Ovary (tissue), 9 donors: Measurements from ENCODE around the gene NELL2. TPM values are rescaled to one million over a fixed set of nuclear protein-coding genes. Genes with fewer than 3 reads are reported as not detected.

ENCODE experiments used
- DNase-seq, 5 donors: peaks; one replicate each; pipeline ENCODE4 v3.0.0-alpha.2; 2019 to 2020
- H3K27ac ChIP-seq, 2 donors: fragments of 200-600 bp; one replicate each; pipeline versions ENCODE4 v1.5.1 to v1.8.0; 2019 to 2022
- H3K27me3 ChIP-seq: fragments of 200-600 bp; one replicate; pipeline ENCODE4 v1.8.0; 2022
- H3K36me3 ChIP-seq: fragments of 200-600 bp; sonication (generic); one replicate; pipeline ENCODE4 v1.5.1; 2019
- H3K4me1 ChIP-seq: one replicate; pipeline ENCODE4 v1.8.1; 2013; ENCODE audit warnings: mild to moderate bottlenecking, moderate library complexity; ENCODE audit not compliant: insufficient read depth
- H3K4me3 ChIP-seq: fragments of 200-600 bp; sonication (generic); one replicate; pipeline ENCODE4 v1.5.1; 2017
- H3K9me3 ChIP-seq, 2 donors: fragments of 200-600 bp in 1 of 2; sonication (generic) in 1 of 2; one replicate each; pipeline versions ENCODE4 v1.5.1 to v1.8.1; 2013 to 2019; ENCODE audit warnings: mild to moderate bottlenecking in 1 of 2, moderate library complexity in 1 of 2
- CTCF ChIP-seq, 3 donors: fragments of 450-650 bp in 2 of 3; fragments of 200-600 bp in 1 of 3; IDR thresholded peaks; one replicate each; pipeline versions ENCODE4 v1.5.1 to v1.8.0; 2016 to 2022; ENCODE audit warnings: antibody characterized with exemption in 3 of 3, mild to moderate bottlenecking in 1 of 3
- EP300 ChIP-seq: sonication (generic); formaldehyde crosslinking; IDR thresholded peaks from one replicate; pipeline ENCODE4 v1.6.1; 2017; ENCODE audit warnings: antibody characterized with exemption
- POLR2A ChIP-seq: fragments of 450-650 bp; IDR thresholded peaks from one replicate; pipeline ENCODE4 v1.6.1; 2017; ENCODE audit warnings: antibody characterized with exemption, mild to moderate bottlenecking, moderate library complexity
- WGBS, 3 donors: extraction: QIAGEN DNeasy Blood & Tissue Kit in 1 of 3; methylation state at CpG; one replicate each; pipeline versions ENCODE4 v1.1.5 to v1.1.7; 2013 to 2017; 5-methylcytosine and 5-hydroxymethylcytosine counted together
- intact Hi-C, 4 donors: fragments of 100-400 bp; cut with DNase I; formaldehyde crosslinking; loops; one replicate each; pipeline versions ENCODE4 v1.11.0 to v1.15.1; 2022 to 2023
- polyA plus RNA-seq, 2 donors: library from polyadenylated mRNA; stranded (reverse); fragments of 200-250 nt in 1 of 2; fragments of 350-450 nt in 1 of 2; fragmentation: Illumina TruSeq in 1 of 2; extraction: RNeasy Lipid Tissue Mini Kit (QIAGEN cat#74804) in 1 of 2; gene quantifications; one replicate each; pipeline ENCODE4 v1.2.3, GENCODE V29; 2013 to 2014
- total RNA-seq, 7 donors: library from RNA; depleted of rRNA in 2 of 7; stranded (reverse); fragments of >200 nt in 2 of 7; fragmentation: NEBNext Ultra II Directional in 3 of 7; extraction: Animal tissue kit (Norgen Biotek cat#: 25700) in 3 of 7; gene quantifications; one replicate each; pipeline versions ENCODE4 v1.1.0 to v1.2.4, GENCODE V29; 2016 to 2023
- donor health status: DM: no; HTN: no; CAD: no; lungs with moderate emphysema.
- donor health status: DM: no; HTN: no; CAD: no.
- donor health status: Bipolar disorder and iron deficiency.
- donor health status: DM: yes; HTN: yes; CAD: no.
- donor health status: DM: no; HTN: no; CAD: no.
- donor health status: DM: yes; HTN: yes; CAD: no.

Gene NELL2
- total and polyA plus RNA-seq, 9 donors = 0.15 to 114 (median 1.7) TPM

GRCh38 chr12:44716711-44717110 is 159.4 kb downstream of the NELL2 start:
- no peak overlapping the region for H3K4me3 ChIP-seq
- no peaks in the 10 kb centered on the region for H3K4me1 ChIP-seq
- no peak overlapping the region for H3K27ac ChIP-seq
- no peaks in the 10 kb centered on the region for H3K27me3 ChIP-seq
- WGBS, 3 donors = 81 to 91% (median 90%) methylated on average over 2 of the region's 2 CpGs
- no peak for TF ChIP-seq EP300
- TF ChIP-seq POLR2A = no peak
- TF ChIP-seq CTCF (IDR thresholded peaks at IDR 0.05) = no peak
- no peak for DNase-seq
- no peaks in the 10 kb centered on the region for H3K9me3 ChIP-seq
- H3K36me3 ChIP-seq = no peaks in the 10 kb centered on the region
- intact Hi-C loops = loop anchor here in 1 of 4 donors (2.0 kb wide), 1 partner anchor 14 kb away; no protein-coding TSS in a partner anchor

GRCh38 chr12:44711736-44712135 is 164.4 kb downstream of the NELL2 start:
- no peak overlapping the region for H3K27ac ChIP-seq
- H3K4me1 ChIP-seq = no peaks in the 10 kb centered on the region
- TF ChIP-seq POLR2A (no peak), CTCF (IDR thresholded peaks at IDR 0.05) (no peak), EP300 (no peak)
- WGBS, 3 donors = 77 to 90% (median 83%) methylated on average over 1 of the region's 1 CpG
- H3K36me3 ChIP-seq = no peaks in the 10 kb centered on the region
- H3K27me3 ChIP-seq = no peaks in the 10 kb centered on the region
- H3K9me3 ChIP-seq = no peaks in the 10 kb centered on the region
- no peak overlapping the region for H3K4me3 ChIP-seq
- DNase-seq = no peak
- intact Hi-C loops = no loop called here

- H3K4me3 ChIP-seq = no peak overlapping the region
- no peaks in the 10 kb centered on the region for H3K36me3 ChIP-seq
- H3K27ac ChIP-seq = no peak overlapping the region
- no peak for TF ChIP-seq EP300
- no peak for TF ChIP-seq POLR2A
- no peak for TF ChIP-seq CTCF (IDR thresholded peaks at IDR 0.05)
- H3K4me1 ChIP-seq = no peaks in the 10 kb centered on the region
- H3K9me3 ChIP-seq = no peaks in the 10 kb centered on the region
- intact Hi-C loops = no loop called here
- no peak for DNase-seq
- no peaks in the 10 kb centered on the region for H3K27me3 ChIP-seq
- WGBS, 3 donors = 86 to 89% (median 87%) methylated on average over 2 of the region's 2 CpGs
Measured at GRCh38 chr12:44709166-44709565, 166.9 kb downstream of the NELL2 start.

GRCh38 chr12:44708218-44708617 is 167.9 kb downstream of the NELL2 start:
- no peak for DNase-seq
- H3K36me3 ChIP-seq = no peaks in the 10 kb centered on the region
- H3K9me3 ChIP-seq = no peaks in the 10 kb centered on the region
- TF ChIP-seq POLR2A = no peak
- TF ChIP-seq CTCF (IDR thresholded peaks at IDR 0.05) = no peak
- no peak for TF ChIP-seq EP300
- intact Hi-C loops = no loop called here
- no peak overlapping the region for H3K4me3 ChIP-seq
- WGBS, 3 donors = 91 to 98% (median 95%) methylated on average over 2 of the region's 2 CpGs
- no peaks in the 10 kb centered on the region for H3K4me1 ChIP-seq
- H3K27me3 ChIP-seq = no peaks in the 10 kb centered on the region
- no peak overlapping the region for H3K27ac ChIP-seq
